ELR (cell line): ENCODE results near the gene BANP.
"Not testable (repeated sequence)": the region's sequence is repeated elsewhere in the genome, so short reads cannot be mapped to it uniquely, and the experiment has no call there.

Experiments
- DNase-seq: peaks from one replicate; pipeline ENCODE4 v3.0.0-alpha.2; 2015; ENCODE audit warnings: low read depth

The BANP gene

DNA sequence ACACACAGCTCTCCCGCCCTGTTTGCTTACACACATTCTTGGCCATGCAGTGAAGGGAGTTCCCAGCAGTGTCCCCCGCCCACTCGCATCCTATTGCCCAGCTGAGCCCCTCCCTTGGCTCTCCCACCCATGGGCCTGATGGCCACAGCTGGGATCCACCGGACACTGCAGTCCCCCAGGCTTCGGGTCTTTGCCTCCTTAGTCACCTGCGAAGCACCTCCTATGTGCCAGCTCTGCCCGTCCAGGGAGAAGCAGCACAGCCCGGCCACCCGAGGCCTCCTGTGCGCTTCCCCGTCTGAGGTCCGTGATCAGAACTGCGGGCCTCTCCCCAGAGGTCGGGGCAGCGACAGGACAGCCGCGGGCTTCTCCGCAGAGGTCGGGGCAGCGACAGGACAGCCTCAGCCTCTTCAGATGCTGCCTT, 136.9 kb downstream of the BANP start:
- no peak for DNase-seq

DNA sequence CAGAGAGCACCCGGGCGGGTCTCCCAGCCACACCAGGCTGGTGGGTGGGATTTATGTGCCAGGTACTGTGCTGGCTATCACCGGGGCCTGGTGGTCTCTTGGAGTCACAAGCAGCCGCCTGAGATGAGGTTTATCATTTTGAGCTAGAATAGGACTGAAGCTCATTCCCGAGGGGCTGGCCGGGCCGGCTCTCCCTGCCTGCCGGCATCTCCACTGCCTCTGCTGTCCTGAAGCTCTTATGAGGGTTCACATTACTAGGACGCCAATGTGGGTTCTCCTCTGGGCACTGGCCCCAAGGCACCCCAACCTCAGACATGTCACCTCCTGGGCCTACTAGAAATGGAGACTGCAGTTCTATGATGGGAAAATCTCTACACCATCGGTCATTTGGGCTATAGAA, 137.4 kb downstream of the BANP start:
- DNase-seq, result not testable (repeated sequence)

DNA sequence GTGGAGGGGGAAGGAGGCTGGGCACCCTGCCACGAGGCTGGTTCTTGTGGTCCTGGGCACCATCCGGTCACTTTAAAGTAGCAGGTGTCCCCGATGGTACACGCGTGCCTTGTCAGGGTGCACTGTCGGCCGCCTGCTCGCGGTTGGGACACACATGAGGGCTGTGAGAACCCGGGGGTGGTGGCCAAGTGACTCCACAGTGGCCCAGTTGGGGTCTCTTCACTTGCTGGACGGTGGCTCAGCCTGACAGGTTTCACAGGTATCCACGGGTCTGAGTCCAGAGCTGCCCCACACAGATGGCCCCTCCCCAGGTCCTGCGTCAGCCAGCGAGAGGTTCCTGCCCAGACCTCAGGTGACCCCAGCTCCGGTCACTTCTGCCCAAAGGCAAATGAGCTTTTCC, 137.8 kb downstream of the BANP start:
- DNase-seq, result not testable (repeated sequence)

DNA sequence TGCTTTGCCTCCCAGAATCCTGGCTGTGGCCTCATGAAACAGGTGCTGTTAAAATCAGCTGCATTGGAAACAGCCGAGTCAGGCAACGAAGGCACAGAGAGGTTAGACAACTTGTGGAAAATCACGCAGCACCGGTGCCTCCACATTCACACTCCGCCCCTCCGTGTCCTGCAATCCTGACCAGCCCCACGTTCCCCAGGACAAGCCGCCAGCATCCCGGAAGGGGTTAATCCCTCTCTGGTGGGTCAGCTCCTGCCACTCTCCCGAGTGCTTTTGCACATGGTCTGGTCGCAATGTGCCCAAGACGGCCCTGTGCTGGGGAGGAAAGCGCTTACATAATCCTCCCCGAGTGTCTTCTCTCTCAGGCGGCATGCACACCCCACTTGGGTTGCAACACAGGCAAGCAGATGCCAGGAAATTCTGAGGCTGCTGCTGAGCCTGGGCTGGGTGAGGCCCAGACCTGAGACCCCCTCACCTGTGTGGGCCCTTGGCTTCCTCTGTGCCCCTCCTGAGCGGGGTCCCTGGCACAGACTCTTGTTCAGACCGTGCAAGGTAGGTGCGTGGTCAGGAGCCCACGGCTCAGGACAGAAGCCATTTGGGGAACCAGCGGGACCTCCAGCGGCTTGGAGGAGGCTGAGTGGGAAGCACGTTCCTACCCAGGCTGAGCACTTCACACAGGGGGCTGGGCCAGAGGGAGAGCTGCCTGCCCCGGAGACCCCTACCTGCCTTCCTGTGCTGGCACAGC, 138.6 kb downstream of the BANP start:
- not testable (repeated sequence) for DNase-seq

DNA sequence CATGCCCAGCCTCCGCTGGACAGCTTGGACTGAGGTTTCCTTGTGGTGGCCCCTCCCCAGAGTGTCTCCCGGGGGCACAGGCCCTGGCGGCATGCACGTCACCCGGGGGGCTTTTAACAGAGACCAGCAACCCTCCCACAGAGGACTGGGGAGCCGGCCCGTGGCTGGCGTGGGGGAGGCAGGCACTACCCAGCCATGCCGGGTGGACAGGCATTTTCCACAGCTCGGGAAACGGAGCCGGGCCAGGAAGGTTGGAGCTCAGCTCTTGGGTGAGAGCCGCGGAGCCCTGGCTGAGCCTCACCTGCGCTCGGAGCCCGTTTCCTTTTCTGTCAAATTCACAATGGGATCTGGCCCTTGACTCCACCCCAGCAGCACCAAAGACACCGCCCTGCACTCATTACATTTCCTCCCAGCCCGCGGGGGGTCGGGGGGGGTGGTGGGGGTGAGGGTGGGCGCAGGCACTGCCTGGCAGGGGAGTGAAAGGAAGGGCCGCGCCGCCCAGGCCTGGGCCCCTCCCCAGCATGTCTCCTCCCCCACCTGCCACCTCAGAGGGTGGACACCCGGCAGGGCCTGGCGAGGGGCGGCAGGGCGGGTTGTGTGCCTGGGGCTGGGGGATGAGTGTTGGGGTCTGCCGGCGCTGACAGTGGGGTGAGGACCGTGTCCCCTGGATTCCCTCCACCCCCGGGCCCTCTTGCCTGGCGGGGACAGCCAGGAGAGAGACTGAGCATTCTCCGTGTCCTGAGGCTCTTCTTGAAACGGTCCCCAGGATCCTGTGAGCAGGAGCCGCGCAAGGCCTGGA, 139.3 kb downstream of the BANP start:
- DNase-seq, result not testable (repeated sequence)

DNA sequence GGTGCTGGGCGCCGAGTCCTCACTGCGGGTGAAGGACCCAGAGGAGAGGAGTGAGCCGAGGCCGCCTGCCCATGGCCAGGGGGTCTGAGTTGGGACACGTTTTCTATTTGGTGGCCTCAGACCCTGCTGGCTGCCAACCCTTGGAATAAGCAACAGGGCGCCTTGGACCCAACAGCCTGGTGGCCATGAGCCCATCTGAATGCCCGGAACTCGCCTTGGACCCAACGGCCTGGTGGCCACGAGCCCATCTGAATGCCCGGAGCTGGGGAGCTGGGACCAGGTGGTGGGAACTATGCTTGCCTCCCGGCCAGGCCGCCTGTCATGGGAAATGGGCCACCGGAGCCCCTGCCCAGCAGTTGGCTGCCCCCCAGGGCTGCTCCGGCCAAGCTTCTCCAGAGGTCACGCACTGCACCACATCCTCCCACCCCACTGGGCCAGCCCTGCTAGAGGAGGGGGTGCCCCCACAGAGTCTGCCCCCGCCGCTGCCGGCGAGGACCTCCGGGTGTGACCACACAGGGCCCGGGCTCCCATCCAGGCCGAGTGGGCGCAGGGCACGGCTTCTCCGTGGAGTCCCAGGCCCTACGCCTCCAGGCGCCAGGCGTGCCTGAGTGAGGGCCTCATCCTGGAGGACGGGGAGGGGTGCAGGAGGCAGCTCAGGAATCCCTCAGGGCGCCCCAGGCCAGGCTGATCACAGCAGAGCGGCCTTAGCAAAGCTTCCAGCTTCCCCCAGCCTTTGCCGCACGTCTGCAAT, 140.2 kb downstream of the BANP start:
- not testable (repeated sequence) for DNase-seq

DNA sequence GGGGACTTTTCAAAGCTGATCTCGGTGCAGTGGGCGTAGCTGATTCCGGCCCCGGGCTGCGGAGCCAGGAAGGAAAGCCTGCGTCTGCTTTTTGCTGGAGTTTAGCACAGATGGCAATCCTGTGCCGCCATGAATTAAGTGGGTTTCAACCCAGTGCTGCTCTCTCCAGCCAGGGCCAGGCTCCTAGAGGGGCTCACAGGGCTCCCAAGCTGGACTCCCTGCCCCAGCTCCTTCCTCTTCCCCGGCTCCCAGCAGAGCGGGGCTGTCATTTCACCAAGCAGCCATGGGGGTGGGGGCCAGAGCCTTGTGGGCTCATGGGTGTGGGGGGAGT, 140.7 kb downstream of the BANP start:
- DNase-seq, result not testable (repeated sequence)

DNA sequence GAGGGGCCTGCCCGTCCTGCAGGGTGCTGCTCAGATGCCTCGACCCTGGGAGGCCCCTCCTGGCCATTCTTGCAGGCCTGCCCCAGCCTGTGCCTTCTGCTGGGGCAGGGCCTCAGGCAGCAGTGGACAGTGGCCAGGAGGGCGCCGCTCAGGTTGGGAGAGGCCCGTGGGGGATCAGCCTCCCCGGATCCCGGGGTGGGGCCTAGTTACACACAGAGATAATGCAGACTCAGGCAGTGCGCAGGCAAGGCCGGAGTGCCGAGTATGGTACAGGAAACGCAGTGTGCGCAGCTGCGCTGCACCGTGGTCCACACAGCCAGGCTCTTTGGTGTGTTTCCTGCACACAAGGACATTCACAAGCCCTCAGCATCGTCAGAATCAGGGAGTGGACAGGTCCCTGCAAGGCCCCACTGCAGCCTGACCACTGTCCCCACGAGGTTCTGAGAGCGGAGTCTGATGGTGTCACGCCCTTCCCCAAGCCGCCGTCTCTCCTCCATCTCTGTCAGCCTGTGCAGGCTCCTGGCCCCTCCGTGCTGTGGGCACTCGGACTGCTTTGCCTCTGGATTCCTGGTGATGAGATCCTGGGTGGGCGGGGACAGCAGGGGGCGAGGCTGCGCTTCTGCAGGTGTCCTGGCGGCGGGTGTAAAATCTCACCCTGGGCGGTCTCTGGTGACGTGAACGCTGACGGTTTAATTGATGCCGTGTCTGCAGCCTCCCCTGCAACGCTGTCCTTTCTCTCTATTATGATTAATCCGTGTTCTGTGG, 141.7 kb downstream of the BANP start:
- not testable (repeated sequence) for DNase-seq

DNA sequence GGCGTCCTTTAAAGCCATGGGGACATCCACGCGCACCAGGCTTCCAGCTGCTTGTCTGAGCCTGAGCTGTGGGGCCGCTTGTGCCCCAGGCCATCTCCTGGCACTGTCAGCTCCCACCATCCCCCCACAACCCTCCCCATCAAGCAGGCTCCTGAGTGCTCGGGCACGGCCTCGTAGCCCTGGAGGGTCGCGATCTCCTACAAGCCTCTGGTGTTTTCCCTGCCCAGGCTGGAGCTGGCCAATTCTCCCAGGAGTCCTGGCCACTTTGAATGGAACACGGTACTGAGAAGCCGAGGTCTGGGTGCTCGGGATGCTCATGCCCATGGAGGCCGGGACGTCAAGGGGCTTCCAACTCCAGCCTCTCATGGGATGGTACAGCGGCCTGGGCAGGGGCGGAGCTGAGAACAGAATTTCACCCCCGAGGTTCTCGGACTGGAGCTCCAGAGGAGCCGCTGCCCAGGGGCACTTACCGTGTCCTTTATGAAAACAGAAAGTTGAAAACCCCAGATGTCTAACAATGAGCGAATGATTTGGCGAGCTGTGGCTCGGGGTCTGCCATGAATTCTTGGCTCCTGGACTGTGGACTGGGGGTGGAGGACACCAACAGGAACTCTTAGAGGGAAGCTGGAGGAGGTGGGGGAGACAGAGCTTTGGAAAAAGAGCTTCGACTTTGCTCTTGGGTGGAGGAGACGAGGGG, 142.5 kb downstream of the BANP start:
- DNase-seq, result not testable (repeated sequence)

DNA sequence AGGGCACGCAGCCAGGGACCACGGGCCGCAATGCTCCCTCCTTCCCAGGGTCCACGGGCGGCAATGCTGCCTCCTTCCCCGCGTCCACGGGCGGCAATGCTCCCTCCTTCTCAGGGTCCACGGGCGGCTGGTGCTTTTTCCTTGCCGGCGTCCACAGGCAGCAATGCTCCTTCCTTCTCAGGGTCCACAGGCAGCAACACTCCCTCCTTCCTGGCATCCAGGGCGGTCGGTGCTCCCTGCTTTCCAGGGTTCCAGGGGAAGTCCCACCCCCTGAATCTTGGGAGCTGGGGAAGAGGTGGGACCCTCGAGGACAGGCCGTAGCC, 143.0 kb downstream of the BANP start:
- not testable (repeated sequence) for DNase-seq

DNA sequence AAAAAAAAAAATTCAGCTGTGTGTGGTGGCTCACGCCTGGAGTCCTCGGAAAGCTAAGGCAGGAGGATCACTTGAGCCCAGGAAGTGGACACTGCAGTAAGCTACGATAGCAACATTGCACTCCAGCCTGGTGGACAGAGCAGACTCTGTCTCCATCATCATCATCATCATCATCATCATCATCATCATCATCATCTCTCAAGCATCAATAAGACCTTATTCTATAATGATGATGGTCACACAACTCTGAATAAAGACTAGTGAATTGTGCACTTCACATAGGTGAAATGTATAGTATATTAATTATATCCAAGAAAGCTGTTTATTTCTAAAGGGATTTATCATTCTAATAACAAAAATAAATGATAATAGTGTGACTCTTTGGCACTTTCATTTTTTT, 143.7 kb downstream of the BANP start:
- not testable (repeated sequence) for DNase-seq

DNA sequence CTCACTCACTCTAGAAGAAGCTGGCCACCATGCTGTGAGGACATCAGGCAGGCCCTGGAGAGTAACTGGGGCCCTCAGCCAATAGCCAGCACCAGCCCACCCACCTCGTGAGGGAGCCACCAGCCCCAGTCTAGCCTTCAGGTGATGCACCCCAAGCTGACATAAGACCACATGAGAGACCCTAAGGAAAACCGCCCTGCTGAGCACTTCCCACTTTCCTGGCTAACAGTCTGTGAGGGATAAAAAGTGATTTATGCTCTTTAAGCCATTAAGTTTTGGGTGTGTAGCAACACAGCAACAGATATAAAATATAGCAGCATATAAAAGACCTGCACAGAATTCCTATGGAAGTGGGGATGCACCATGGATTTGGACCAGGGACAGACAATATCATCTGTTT, 145.4 kb downstream of the BANP start:
- DNase-seq, result not testable (repeated sequence)

DNA sequence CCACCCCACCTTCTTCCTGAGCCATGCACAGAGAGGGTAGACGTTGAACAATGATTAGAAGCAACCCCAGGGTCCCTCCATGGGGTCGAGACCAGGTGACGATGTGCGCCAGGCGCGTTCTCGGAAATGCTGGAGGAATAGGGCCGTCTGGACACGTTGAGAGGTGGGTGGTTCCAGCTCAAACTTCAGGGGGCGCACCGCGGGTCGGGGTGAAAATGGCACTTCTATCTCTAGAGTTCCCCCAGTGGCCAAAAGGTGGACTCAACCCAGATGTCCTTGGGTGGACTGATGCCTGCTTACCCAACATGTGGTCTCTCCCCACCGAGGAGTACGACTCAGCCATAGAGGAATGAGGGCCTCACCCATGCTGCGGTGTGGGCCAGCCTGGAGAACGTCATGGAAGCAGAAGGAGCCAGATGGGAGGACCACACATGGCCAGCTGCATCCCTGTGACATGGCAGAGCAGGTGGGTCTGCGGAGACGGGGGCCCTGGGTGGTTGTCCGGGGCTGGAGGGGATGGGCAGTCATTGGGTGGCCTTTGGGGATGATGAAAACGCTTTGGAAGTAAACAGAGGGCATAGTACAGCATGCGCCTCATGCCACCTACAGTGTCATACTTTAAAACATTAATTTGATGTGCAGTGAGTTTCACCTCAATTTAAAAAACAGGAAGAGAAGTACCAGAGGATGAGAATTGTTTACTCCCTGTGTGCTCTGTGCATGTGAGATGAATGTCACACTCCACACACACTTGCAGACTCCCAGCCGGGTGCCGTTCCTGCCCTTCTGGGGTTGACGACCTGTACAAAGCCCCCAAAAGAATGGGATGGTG, 147.7 kb downstream of the BANP start:
- DNase-seq, result peak; percentile 78

DNA sequence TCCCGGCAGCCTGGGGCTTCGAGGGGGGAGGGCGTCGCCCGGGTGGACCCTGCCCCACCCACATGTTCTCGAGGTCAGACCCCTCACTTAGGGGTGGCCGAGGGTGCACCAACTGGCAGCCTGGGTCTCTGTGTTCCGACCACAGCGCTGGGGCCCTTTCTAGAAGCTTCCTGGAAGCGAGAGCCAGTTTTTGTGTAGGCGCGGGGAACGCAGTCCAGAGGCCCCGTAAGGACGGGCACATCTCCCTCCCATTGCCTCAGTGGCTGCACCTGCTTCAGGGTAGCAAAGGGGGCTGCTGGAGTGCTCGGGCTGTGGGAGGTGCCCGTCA, 148.3 kb downstream of the BANP start:
- no peak for DNase-seq

DNA sequence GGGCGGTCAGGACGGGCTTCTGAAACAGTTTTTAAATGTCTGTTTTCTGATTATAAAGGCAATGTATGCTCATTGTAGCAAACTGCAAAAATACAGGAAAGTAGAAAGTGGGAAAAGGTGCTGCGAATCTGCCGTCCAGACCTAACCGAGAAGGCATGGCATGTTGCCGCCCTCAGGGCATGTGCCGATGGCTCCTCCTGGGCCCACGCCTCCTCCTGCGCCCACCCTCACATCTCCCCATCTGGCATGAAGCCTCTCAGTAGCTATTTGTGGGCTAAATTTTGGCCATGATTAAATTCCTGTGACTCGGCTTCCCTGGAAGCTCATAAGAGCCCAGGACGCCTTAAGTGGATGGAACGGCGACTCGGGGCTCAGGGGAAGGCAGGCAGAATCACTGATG, 148.7 kb downstream of the BANP start:
- not testable (repeated sequence) for DNase-seq

DNA sequence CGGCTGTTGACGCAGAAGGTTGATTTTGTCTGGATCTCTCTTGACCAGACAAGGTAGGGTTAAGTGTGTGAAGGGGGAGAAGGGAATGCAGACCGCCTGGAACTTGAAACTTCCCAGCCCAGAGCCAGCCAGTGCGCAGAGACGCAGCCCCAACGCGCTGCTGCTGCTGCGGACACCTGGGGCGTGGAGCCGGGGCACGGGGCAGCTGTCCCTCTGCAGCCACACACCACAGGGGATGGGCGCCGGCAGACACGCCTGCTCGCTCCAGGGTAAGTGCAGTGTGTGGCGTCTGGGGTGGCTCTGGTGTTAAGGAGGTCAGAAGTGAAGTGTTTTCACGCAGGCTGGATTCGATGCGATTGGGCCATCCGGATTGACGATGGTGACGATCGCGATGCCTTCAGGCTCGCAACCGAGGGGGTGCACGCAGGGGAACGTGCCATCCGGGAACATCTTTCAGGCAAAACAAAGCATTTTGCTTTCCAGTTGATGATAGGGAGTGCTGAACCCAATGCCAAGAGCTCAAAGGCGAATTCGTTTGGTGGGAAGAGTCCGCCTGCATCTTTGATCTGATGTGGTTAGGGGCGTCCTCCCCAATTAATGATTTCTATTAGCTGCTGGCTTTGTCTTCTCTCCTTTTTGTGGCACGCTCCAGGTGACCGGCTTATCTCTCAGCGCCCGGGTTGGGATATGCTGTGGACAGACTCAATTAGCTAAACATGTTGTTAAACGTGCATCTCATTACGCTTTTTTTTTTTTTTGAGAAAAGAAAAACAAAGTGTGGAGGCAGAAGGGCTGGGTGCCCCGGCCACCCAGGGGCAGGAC, 149.8 kb downstream of the BANP start:
- not testable (repeated sequence) for DNase-seq

DNA sequence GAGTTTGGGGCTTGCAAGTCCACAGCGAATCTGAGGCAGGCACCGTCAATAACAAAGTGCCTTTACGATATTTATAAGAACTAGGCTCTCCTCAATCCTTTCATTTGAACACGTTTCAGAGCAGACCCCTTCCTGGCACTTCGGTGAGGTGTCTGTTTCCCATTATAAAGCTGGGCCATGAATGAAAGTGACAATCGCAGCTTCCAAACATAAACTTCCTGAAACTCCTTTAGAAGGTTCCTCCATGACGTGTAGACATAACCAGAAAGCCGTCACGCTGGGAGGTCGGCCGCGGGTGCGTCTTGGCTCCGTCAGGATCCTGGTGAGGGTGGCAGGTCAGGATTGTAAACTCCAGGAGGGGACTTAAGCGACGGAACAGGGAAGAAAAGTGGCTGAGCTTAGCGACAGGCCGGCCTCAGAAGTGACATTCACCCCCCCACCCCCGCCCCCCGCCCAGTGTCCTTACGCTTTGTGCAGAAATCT, 150.4 kb downstream of the BANP start:
- DNase-seq, result not testable (repeated sequence)

DNA sequence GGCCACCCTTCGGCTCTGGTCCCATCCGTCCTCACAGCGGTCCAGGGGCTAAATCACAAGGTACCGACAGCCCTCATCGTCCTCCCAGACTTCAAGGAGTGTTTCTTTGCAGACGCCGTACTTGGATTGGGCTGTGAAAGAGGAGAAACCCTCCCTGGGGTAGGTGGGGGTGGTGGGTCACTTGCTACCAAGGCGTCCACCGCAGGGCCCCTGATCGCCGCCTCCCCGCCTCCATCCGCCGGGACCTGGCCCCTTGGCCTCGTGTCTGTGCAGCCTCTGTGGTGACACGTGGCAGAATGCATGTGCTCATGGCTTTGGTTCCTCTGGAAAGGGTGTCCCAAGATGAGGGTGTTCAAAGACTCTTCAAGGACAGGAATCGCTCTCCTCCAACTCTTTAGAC, 151.4 kb downstream of the BANP start:
- no peak for DNase-seq

DNA sequence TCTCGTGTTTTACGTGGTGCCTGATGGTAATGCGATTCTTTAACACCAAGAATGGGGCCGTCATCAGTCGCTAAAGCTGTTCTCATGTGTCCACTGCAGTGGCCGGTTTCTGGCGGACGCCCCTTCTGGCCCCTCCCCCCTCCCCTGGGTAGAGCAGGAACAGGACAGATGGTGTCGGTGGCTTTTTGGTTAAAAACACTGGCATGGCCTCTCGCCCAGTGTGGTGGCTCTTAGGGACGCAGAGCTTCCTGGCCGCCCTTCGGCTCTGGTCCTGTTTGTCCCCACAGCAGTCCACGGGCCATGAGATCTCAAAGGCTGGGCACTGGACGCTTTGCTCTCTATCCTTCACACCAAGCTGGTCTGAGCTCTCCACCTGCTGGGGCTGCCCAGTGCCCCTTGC, 151.8 kb downstream of the BANP start:
- DNase-seq, result no peak
